Measurements from ENCODE around the gene PCNT.
A peak's percentile ranks its signal among the peaks of the same experiment; 100 is the strongest.

PCNT gene

GRCh38 chr21:46289655-46290179 is 34.2 kb upstream of the PCNT start:
- H3K36me3 ChIP-seq (ENCODE audit: control insufficient read depth, insufficient read depth, low read length) = peaks cover 16% of the 10 kb centered on the region
- no peak overlapping the region for H3K27ac ChIP-seq (ENCODE audit: low read depth, low read length)
- no peak overlapping the region for H3K4me3 ChIP-seq (ENCODE audit: low read depth, low read length)
- H3K4me1 ChIP-seq (ENCODE audit: control insufficient read depth, insufficient read depth, low read length) = peaks cover 17% of the 10 kb centered on the region
- no peak overlapping the region for H3K9ac ChIP-seq (ENCODE audit: low read depth, low read length)
- H3K27me3 ChIP-seq (ENCODE audit: control insufficient read depth, insufficient read depth, low read length) = no peaks in the 10 kb centered on the region
- no peaks in the 10 kb centered on the region for H3K9me3 ChIP-seq (ENCODE audit: control insufficient read depth, insufficient read depth, low read length)

- Histone ChIP-seq H3K4me1 (ENCODE audit: control insufficient read depth, insufficient read depth, low read length) (peaks cover 16% of the 10 kb centered on the region), H3K27me3 (ENCODE audit: control insufficient read depth, insufficient read depth, low read length) (no peaks in the 10 kb centered on the region), H3K9me3 (ENCODE audit: control insufficient read depth, insufficient read depth, low read length) (no peaks in the 10 kb centered on the region), H3K36me3 (ENCODE audit: control insufficient read depth, insufficient read depth, low read length) (peaks cover 12% of the 10 kb centered on the region), H3K27ac (ENCODE audit: low read depth, low read length) (no peak overlapping the region), H3K4me3 (ENCODE audit: low read depth, low read length) (no peak overlapping the region), H3K9ac (ENCODE audit: low read depth, low read length) (no peak overlapping the region)
These were observed 32.4 kb upstream of the PCNT start for GRCh38 chr21:46291561-46291960.

- H3K27ac ChIP-seq (ENCODE audit: low read depth, low read length) = peak overlapping the region; percentile 20
- H3K9me3 ChIP-seq (ENCODE audit: control insufficient read depth, insufficient read depth, low read length) = no peaks in the 10 kb centered on the region
- no peak overlapping the region for H3K9ac ChIP-seq (ENCODE audit: low read depth, low read length)
- peaks cover 6% of the 10 kb centered on the region; the same call in 1 of the 2 replicates for H3K27me3 ChIP-seq (ENCODE audit: control insufficient read depth, insufficient read depth, low read length)
- peaks cover 5% of the 10 kb centered on the region; the same call in 1 of the 2 replicates for H3K4me1 ChIP-seq (ENCODE audit: control insufficient read depth, insufficient read depth, low read length)
- H3K36me3 ChIP-seq (ENCODE audit: control insufficient read depth, insufficient read depth, low read length) = peaks cover 17% of the 10 kb centered on the region
- H3K4me3 ChIP-seq (ENCODE audit: low read depth, low read length) = no peak overlapping the region
These were observed 29.2 kb upstream of the PCNT start for GRCh38 chr21:46294647-46295176.

GRCh38 chr21:46295177-46295770 is 28.7 kb upstream of the PCNT start:
- no peaks in the 10 kb centered on the region for H3K9me3 ChIP-seq (ENCODE audit: control insufficient read depth, insufficient read depth, low read length)
- H3K4me1 ChIP-seq (ENCODE audit: control insufficient read depth, insufficient read depth, low read length) = peaks cover 5% of the 10 kb centered on the region; the same call in 1 of the 2 replicates
- H3K36me3 ChIP-seq (ENCODE audit: control insufficient read depth, insufficient read depth, low read length) = peaks cover 17% of the 10 kb centered on the region
- H3K27ac ChIP-seq (ENCODE audit: low read depth, low read length) = peak overlapping the region; percentile 20
- no peak overlapping the region for H3K9ac ChIP-seq (ENCODE audit: low read depth, low read length)
- no peak overlapping the region for H3K4me3 ChIP-seq (ENCODE audit: low read depth, low read length)
- peaks cover 6% of the 10 kb centered on the region; the same call in 1 of the 2 replicates for H3K27me3 ChIP-seq (ENCODE audit: control insufficient read depth, insufficient read depth, low read length)

- Histone ChIP-seq H3K27me3 (ENCODE audit: control insufficient read depth, insufficient read depth, low read length) (peaks cover 6% of the 10 kb centered on the region; the same call in 1 of the 2 replicates), H3K9ac (ENCODE audit: low read depth, low read length) (no peak overlapping the region), H3K9me3 (ENCODE audit: control insufficient read depth, insufficient read depth, low read length) (no peaks in the 10 kb centered on the region), H3K27ac (ENCODE audit: low read depth, low read length) (peak overlapping the region; percentile 28), H3K4me1 (ENCODE audit: control insufficient read depth, insufficient read depth, low read length) (peaks cover 5% of the 10 kb centered on the region; the same call in 1 of the 2 replicates), H3K4me3 (ENCODE audit: low read depth, low read length) (no peak overlapping the region), H3K36me3 (ENCODE audit: control insufficient read depth, insufficient read depth, low read length) (peaks cover 21% of the 10 kb centered on the region)
These were observed 27.8 kb upstream of the PCNT start for GRCh38 chr21:46295996-46296752.

GRCh38 chr21:46297338-46298271 is 26.4 kb upstream of the PCNT start:
- Histone ChIP-seq H3K27ac (ENCODE audit: low read depth, low read length) (no peak overlapping the region), H3K27me3 (ENCODE audit: control insufficient read depth, insufficient read depth, low read length) (peaks cover 6% of the 10 kb centered on the region; the same call in 1 of the 2 replicates), H3K4me1 (ENCODE audit: control insufficient read depth, insufficient read depth, low read length) (peaks cover 5% of the 10 kb centered on the region; the same call in 1 of the 2 replicates), H3K4me3 (ENCODE audit: low read depth, low read length) (peak overlapping the region; percentile 59), H3K36me3 (ENCODE audit: control insufficient read depth, insufficient read depth, low read length) (peaks cover 23% of the 10 kb centered on the region), H3K9ac (ENCODE audit: low read depth, low read length) (peak overlapping the region; percentile 13; the same call in 1 of the 2 replicates), H3K9me3 (ENCODE audit: control insufficient read depth, insufficient read depth, low read length) (no peaks in the 10 kb centered on the region)

- H3K36me3 ChIP-seq (ENCODE audit: control insufficient read depth, insufficient read depth, low read length) = peaks cover 23% of the 10 kb centered on the region
- no peak overlapping the region for H3K4me3 ChIP-seq (ENCODE audit: low read depth, low read length)
- H3K9me3 ChIP-seq (ENCODE audit: control insufficient read depth, insufficient read depth, low read length) = no peaks in the 10 kb centered on the region
- H3K27ac ChIP-seq (ENCODE audit: low read depth, low read length) = no peak overlapping the region
- peaks cover 6% of the 10 kb centered on the region; the same call in 1 of the 2 replicates for H3K27me3 ChIP-seq (ENCODE audit: control insufficient read depth, insufficient read depth, low read length)
- H3K4me1 ChIP-seq (ENCODE audit: control insufficient read depth, insufficient read depth, low read length) = peaks cover 5% of the 10 kb centered on the region; the same call in 1 of the 2 replicates
- H3K9ac ChIP-seq (ENCODE audit: low read depth, low read length) = no peak overlapping the region
These were observed 24.8 kb upstream of the PCNT start for GRCh38 chr21:46299167-46299566.

GRCh38 chr21:46301759-46302158 is 22.2 kb upstream of the PCNT start:
- Histone ChIP-seq H3K27ac (ENCODE audit: low read depth, low read length) (no peak overlapping the region), H3K27me3 (ENCODE audit: control insufficient read depth, insufficient read depth, low read length) (peaks cover 6% of the 10 kb centered on the region; the same call in 1 of the 2 replicates), H3K36me3 (ENCODE audit: control insufficient read depth, insufficient read depth, low read length) (peaks cover 33% of the 10 kb centered on the region), H3K9ac (ENCODE audit: low read depth, low read length) (no peak overlapping the region), H3K4me3 (ENCODE audit: low read depth, low read length) (no peak overlapping the region), H3K4me1 (ENCODE audit: control insufficient read depth, insufficient read depth, low read length) (no peaks in the 10 kb centered on the region), H3K9me3 (ENCODE audit: control insufficient read depth, insufficient read depth, low read length) (no peaks in the 10 kb centered on the region)

- Histone ChIP-seq H3K4me3 (ENCODE audit: low read depth, low read length) (no peak overlapping the region), H3K9ac (ENCODE audit: low read depth, low read length) (no peak overlapping the region), H3K9me3 (ENCODE audit: control insufficient read depth, insufficient read depth, low read length) (no peaks in the 10 kb centered on the region), H3K36me3 (ENCODE audit: control insufficient read depth, insufficient read depth, low read length) (peaks cover 40% of the 10 kb centered on the region), H3K27ac (ENCODE audit: low read depth, low read length) (no peak overlapping the region), H3K27me3 (ENCODE audit: control insufficient read depth, insufficient read depth, low read length) (no peaks in the 10 kb centered on the region), H3K4me1 (ENCODE audit: control insufficient read depth, insufficient read depth, low read length) (no peaks in the 10 kb centered on the region)
These were observed 19.5 kb upstream of the PCNT start for GRCh38 chr21:46304437-46304836.

- Histone ChIP-seq H3K9ac (ENCODE audit: low read depth, low read length) (no peak overlapping the region), H3K27me3 (ENCODE audit: control insufficient read depth, insufficient read depth, low read length) (no peaks in the 10 kb centered on the region), H3K4me1 (ENCODE audit: control insufficient read depth, insufficient read depth, low read length) (no peaks in the 10 kb centered on the region), H3K36me3 (ENCODE audit: control insufficient read depth, insufficient read depth, low read length) (peaks cover 39% of the 10 kb centered on the region), H3K27ac (ENCODE audit: low read depth, low read length) (no peak overlapping the region), H3K9me3 (ENCODE audit: control insufficient read depth, insufficient read depth, low read length) (no peaks in the 10 kb centered on the region), H3K4me3 (ENCODE audit: low read depth, low read length) (no peak overlapping the region)
These were observed 19.0 kb upstream of the PCNT start for GRCh38 chr21:46304955-46305354.
